B cell (primary cell): Measurements from ENCODE around the gene TMEM130.
A peak's percentile ranks its signal among the peaks of the same experiment; 100 is the strongest.

ENCODE experiments used
- EZH2 ChIP-seq: IDR thresholded peaks from 2 replicates; pipeline ENCODE4 v1.6.1; 2012; ENCODE audit warnings: borderline replicate concordance, low read depth, mild to moderate bottlenecking, moderate library complexity, low read length; ENCODE audit not compliant: insufficient read depth, poor library complexity, severe bottlenecking
- TF ChIP-seq, protein P1 (sequence below): fragments of 200-600 bp; IDR thresholded peaks from one replicate; pipeline ENCODE4 v1.8.0; 2022; ENCODE audit warnings: antibody characterized with exemption, mild to moderate bottlenecking

DNA sequence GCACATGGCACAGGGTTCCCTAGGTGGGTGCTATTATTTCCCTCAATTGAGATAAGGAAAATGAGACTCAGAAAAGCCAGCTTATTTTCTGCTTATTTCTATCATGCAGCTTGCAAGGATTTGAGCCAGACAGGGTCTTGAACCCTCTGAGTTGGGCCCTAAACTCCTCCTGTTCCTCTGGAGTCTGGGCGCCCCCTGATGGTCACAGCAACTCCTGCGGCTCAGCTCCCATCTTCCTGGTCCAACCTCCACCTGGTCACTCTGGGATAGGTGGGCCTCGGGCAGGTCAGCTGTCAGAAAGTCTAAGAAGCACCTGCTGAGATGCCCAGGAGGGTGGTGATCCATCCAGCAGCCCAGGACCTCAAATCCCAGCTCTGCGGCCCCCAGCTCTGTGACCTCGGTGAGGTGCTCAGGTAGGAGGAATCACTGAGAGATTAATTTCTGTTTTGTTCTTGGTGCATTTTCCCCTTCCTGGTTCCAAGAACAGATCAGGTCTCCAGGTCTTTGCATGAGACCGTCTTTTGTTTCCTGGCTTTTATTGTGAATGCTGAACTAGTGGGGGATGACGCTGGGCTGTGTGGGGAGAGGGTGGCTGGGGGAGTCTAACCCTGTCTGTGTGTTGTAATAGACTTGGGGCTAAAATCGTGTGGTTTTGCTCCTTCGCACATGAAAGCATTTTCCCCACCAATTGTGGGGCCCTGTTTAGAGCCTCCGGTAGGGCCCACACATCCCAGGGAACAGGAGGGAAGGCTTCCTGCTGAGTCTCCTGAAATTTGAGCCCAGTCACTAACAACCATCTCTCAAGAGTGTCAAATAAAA lies 32.8 kb downstream of the TMEM130 start:
- TF ChIP-seq, protein P1, sequence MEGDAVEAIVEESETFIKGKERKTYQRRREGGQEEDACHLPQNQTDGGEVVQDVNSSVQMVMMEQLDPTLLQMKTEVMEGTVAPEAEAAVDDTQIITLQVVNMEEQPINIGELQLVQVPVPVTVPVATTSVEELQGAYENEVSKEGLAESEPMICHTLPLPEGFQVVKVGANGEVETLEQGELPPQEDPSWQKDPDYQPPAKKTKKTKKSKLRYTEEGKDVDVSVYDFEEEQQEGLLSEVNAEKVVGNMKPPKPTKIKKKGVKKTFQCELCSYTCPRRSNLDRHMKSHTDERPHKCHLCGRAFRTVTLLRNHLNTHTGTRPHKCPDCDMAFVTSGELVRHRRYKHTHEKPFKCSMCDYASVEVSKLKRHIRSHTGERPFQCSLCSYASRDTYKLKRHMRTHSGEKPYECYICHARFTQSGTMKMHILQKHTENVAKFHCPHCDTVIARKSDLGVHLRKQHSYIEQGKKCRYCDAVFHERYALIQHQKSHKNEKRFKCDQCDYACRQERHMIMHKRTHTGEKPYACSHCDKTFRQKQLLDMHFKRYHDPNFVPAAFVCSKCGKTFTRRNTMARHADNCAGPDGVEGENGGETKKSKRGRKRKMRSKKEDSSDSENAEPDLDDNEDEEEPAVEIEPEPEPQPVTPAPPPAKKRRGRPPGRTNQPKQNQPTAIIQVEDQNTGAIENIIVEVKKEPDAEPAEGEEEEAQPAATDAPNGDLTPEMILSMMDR = peak; percentile 28
- TF ChIP-seq EZH2 = no peak
